Measurements from ENCODE around the gene FAF2.

The FAF2 gene

GRCh38 chr5:176500511-176500910 is 52.3 kb downstream of the FAF2 start:
- DNase-seq (ENCODE audit: low read depth in 2 of 2, low spot score in 1 of 2), result no peak

GRCh38 chr5:176501333-176501732 is 53.1 kb downstream of the FAF2 start:
- no peak for DNase-seq (ENCODE audit: low read depth in 2 of 2, low spot score in 1 of 2)

GRCh38 chr5:176503496-176503895 is 55.3 kb downstream of the FAF2 start:
- no peak for DNase-seq (ENCODE audit: low read depth in 2 of 2, low spot score in 1 of 2)

GRCh38 chr5:176507911-176508310 is 59.7 kb downstream of the FAF2 start:
- no peak for DNase-seq (ENCODE audit: low read depth in 2 of 2, low spot score in 1 of 2)

GRCh38 chr5:176508603-176509002 is 60.4 kb downstream of the FAF2 start:
- DNase-seq (ENCODE audit: low read depth in 2 of 2, low spot score in 1 of 2), result no peak

GRCh38 chr5:176513788-176514187 is 65.6 kb downstream of the FAF2 start:
- no peak for DNase-seq (ENCODE audit: low read depth in 2 of 2, low spot score in 1 of 2)

- DNase-seq (ENCODE audit: low read depth in 2 of 2, low spot score in 1 of 2), result no peak
Observed at GRCh38 chr5:176514244-176514950, 66.2 kb downstream of the FAF2 start.

GRCh38 chr5:176515396-176515795 is 67.2 kb downstream of the FAF2 start:
- no peak for DNase-seq (ENCODE audit: low read depth in 2 of 2, low spot score in 1 of 2)

GRCh38 chr5:176517053-176517661 is 69.0 kb downstream of the FAF2 start:
- DNase-seq (ENCODE audit: low read depth in 2 of 2, low spot score in 1 of 2), result no peak

GRCh38 chr5:176519810-176520720 is 71.9 kb downstream of the FAF2 start:
- DNase-seq (ENCODE audit: low read depth in 2 of 2, low spot score in 1 of 2), result no peak

- no peak for DNase-seq (ENCODE audit: low read depth in 2 of 2, low spot score in 1 of 2)
Observed at GRCh38 chr5:176521286-176521685, 73.1 kb downstream of the FAF2 start.

- DNase-seq (ENCODE audit: low read depth in 2 of 2, low spot score in 1 of 2), result no peak
Observed at GRCh38 chr5:176521699-176522263, 73.6 kb downstream of the FAF2 start.

GRCh38 chr5:176524138-176524537 is 76.0 kb downstream of the FAF2 start:
- no peak for DNase-seq (ENCODE audit: low read depth in 2 of 2, low spot score in 1 of 2)

GRCh38 chr5:176524987-176525386 is 76.8 kb downstream of the FAF2 start:
- DNase-seq (ENCODE audit: low read depth in 2 of 2, low spot score in 1 of 2), result no peak

- DNase-seq (ENCODE audit: low read depth in 2 of 2, low spot score in 1 of 2), result no peak
Observed at GRCh38 chr5:176525677-176526076, 77.5 kb downstream of the FAF2 start.

- DNase-seq (ENCODE audit: low read depth in 2 of 2, low spot score in 1 of 2), result no peak
Observed at GRCh38 chr5:176526462-176526861, 78.3 kb downstream of the FAF2 start.

GRCh38 chr5:176527246-176528222 is 79.3 kb downstream of the FAF2 start:
- no peak for DNase-seq (ENCODE audit: low read depth in 2 of 2, low spot score in 1 of 2)

- no peak for DNase-seq (ENCODE audit: low read depth in 2 of 2, low spot score in 1 of 2)
Observed at GRCh38 chr5:176528301-176528700, 80.1 kb downstream of the FAF2 start.

- DNase-seq (ENCODE audit: low read depth in 2 of 2, low spot score in 1 of 2), result no peak
Observed at GRCh38 chr5:176528761-176529115, 80.6 kb downstream of the FAF2 start.

GRCh38 chr5:176529116-176529740 is 81.0 kb downstream of the FAF2 start:
- DNase-seq (ENCODE audit: low read depth in 2 of 2, low spot score in 1 of 2), result no peak

All from stimulated activated CD8-positive, alpha-beta memory T cell treated with anti-CD3 and anti-CD28 coated beads, Interleukin-4, amount 100 ng/mL, for 1 hour (primary cell).